Measurements from ENCODE around the gene PPP1R1B. TPM values are rescaled to one million over a fixed set of nuclear protein-coding genes. Genes with fewer than 3 reads are reported as not detected.

PPP1R1B gene
- total RNA-seq, 2 experiments from 2014 or later: not detected

GRCh38 chr17:39634384-39634871, 7.7 kb downstream of the PPP1R1B start:
- Mint-ChIP-seq H3K4me1 (ENCODE audit: low read depth) (peaks cover 29% of the 10 kb centered on the region), H3K4me3 (no peak overlapping the region), H3K36me3 (ENCODE audit: low read depth) (peaks cover 5% of the 10 kb centered on the region), H3K9me3 (no peaks in the 10 kb centered on the region), H3K27me3 (peaks cover 3% of the 10 kb centered on the region), H3K27ac (no peak overlapping the region)
- TF ChIP-seq CTCF (IDR thresholded peaks at IDR 0.05): peak; percentile 92
- intact Hi-C loops (cut with micrococcal nuclease): loop anchor here (10.0 kb wide), 1 partner anchor 230 kb away; the partner anchor contains the start of genes IKZF3 and ZPBP2
- POLR2A ChIA-PET: interaction anchor here (0.6 to 1.6 kb wide), 2 partner anchors 11 to 97 kb away, joined by 3 to 4 read pairs; no protein-coding TSS in a partner anchor
- CTCF ChIA-PET: interaction anchor here (0.7 to 9.3 kb wide), 29 partner anchors 11 to 303 kb away, joined by 3 to 224 read pairs (median 3); partner anchors contain the start of genes MIEN1, PGAP3 and PNMT
- ATAC-seq (no peak), DNase-seq (no peak)

- DNase-seq (no peak), ATAC-seq (no peak)
- Mint-ChIP-seq H3K27me3 (peaks cover 3% of the 10 kb centered on the region), H3K4me1 (ENCODE audit: low read depth) (peaks cover 39% of the 10 kb centered on the region), H3K27ac (peak overlapping the region; percentile 87), H3K4me3 (peak overlapping the region; percentile 90), H3K36me3 (ENCODE audit: low read depth) (peaks cover 5% of the 10 kb centered on the region), H3K9me3 (no peaks in the 10 kb centered on the region)
- intact Hi-C loops (cut with micrococcal nuclease): loop anchor here (10.0 kb wide), 1 partner anchor 229 kb away; the partner anchor contains the start of genes IKZF3 and ZPBP2
- TF ChIP-seq CTCF (IDR thresholded peaks at IDR 0.05): no peak
- POLR2A ChIA-PET: interaction anchor here (1.0 to 1.6 kb wide), 2 partner anchors 13 to 118 kb away, joined by 3 to 4 read pairs; no protein-coding TSS in a partner anchor
- CTCF ChIA-PET: interaction anchor here (1.0 to 9.3 kb wide), 11 partner anchors 9 to 128 kb away, joined by 3 to 224 read pairs (median 4); partner anchors contain the start of gene PNMT
Observed at GRCh38 chr17:39635614-39636176, 8.9 kb downstream of the PPP1R1B start.

GRCh38 chr17:39636587-39636926, 9.8 kb downstream of the PPP1R1B start:
- H3K4me3 Mint-ChIP-seq: peak overlapping the region; percentile 90
- ATAC-seq (peak; percentile 5), DNase-seq (peak; percentile 27)
- intact Hi-C loops (cut with micrococcal nuclease): loop anchor here (10.0 kb wide), 1 partner anchor 228 kb away; the partner anchor contains the start of genes IKZF3 and ZPBP2
- H3K9me3 Mint-ChIP-seq: no peaks in the 10 kb centered on the region
- H3K27ac Mint-ChIP-seq: peak overlapping the region; percentile 87
- no peaks in the 10 kb centered on the region for H3K27me3 Mint-ChIP-seq
- ChIA-PET POLR2A (interaction anchor here (0.6 kb wide), 1 partner anchor 94 kb away, joined by 4 read pairs; the partner anchor contains the start of gene MIEN1), CTCF (interaction anchor here (6.2 to 9.3 kb wide), 2 partner anchors 15 to 16 kb away, joined by 58 to 224 read pairs; no protein-coding TSS in a partner anchor)
- peaks cover 5% of the 10 kb centered on the region for H3K36me3 Mint-ChIP-seq (ENCODE audit: low read depth)
- peaks cover 40% of the 10 kb centered on the region for H3K4me1 Mint-ChIP-seq (ENCODE audit: low read depth)
- no peak for TF ChIP-seq CTCF (IDR thresholded peaks at IDR 0.05)

DNA sequence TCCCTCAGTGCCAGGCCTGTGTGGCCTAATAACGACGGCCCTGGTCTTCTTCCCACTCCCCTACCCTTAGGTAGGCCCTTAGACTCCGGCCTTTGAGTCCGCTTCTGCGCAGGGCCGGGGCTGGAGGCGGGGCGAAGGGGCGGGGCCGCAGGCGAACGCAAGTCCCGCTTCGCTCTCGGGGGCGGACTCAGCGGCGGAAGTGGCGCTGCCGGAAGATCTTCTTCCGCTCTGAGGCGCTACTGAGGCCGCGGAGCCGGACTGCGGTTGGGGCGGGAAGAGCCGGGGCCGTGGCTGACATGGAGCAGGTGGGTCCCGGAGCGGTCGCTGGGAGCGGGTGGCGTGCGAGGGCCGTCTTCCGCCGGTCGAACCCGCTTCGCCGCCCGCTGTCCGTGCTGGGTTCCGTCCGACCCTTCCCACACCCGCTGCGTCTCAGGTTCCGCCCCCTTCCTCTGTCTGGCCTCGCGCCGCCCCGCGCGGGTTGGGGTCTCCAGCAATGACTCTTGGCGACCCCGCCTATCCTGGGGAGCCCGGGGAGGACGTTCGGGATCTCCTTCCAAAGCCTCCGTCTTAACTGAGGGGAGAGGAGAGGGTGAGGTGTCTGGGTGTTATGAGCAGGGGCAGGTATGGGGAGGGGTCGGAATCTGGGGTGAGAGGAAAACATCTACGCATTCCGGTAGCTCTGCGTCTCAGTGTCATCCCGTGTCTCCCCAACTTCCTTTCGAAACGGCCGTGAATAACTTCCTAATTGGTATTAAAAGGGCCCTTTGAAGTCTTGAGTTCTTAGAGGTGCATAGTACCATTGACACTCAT, 10.4 kb downstream of the PPP1R1B start, which contains the start of gene STARD3:
TSS of gene STARD3 (plus strand) at position 218 of the 810 bp plus-strand sequence. CDS start 16,388 bp downstream, outside the sequence.
- peak within 1 kb of the TSS; percentile 90 for H3K4me3 Mint-ChIP-seq
- peak; percentile 95 for DNase-seq
- ChIA-PET CTCF (interaction anchor here (0.7 to 9.3 kb wide), 7 partner anchors 9 to 93 kb away, joined by 3 to 224 read pairs (median 4); partner anchors contain the start of gene MIEN1), POLR2A (interaction anchor here (0.6 to 1.6 kb wide), 11 partner anchors 11 to 93 kb away, joined by 3 to 5 read pairs (median 4); partner anchors contain the start of gene MIEN1)
- peak within 1 kb of the TSS; percentile 87 for H3K27ac Mint-ChIP-seq
- ATAC-seq: peak; percentile 93
- intact Hi-C loops (cut with micrococcal nuclease): loop anchor here (10.0 kb wide), 1 partner anchor 228 kb away; the partner anchor contains the start of genes IKZF3 and ZPBP2
- peaks cover 5% of the 10 kb centered on the region for H3K36me3 Mint-ChIP-seq (ENCODE audit: low read depth)
- H3K27me3 Mint-ChIP-seq: no peaks in the 10 kb centered on the region
- H3K4me1 Mint-ChIP-seq (ENCODE audit: low read depth): peaks cover 46% of the 10 kb centered on the region
- no peaks in the 10 kb centered on the region for H3K9me3 Mint-ChIP-seq
- no peak for TF ChIP-seq CTCF (IDR thresholded peaks at IDR 0.05)

All from activated CD8-positive, alpha-beta T cell treated with anti-CD3 and anti-CD28 coated beads for 36 hours (primary cell).